Activated CD8-positive, alpha-beta T cell treated with anti-CD3 and anti-CD28 coated beads for 36 hours (primary cell): ENCODE data around the gene LAIR1. TPM values are rescaled to one million over a fixed set of nuclear protein-coding genes. Genes with fewer than 3 reads are reported as not detected.

Experiments used
- ATAC-seq: fragments of 200-7000 bp; cut with Tn5 transposase; one replicate; pipeline ENCODE4 v1.10.0; 2021; ENCODE audit warnings: mild to moderate bottlenecking, moderate library complexity
- CTCF ChIA-PET: fragments of 350-600 bp; sonication (Branson Sonifier 250); formaldehyde crosslinking; loops from one replicate; lab custom pipeline; 2021; ENCODE audit warnings: antibody characterized with exemption; lab: Charles Lee
- POLR2A ChIA-PET: fragments of 350-600 bp; sonication (Branson Sonifier 250); formaldehyde crosslinking; loops from one replicate; lab custom pipeline; 2021; ENCODE audit warnings: antibody characterized with exemption; lab: Charles Lee
- DNase-seq: peaks from one replicate; pipeline ENCODE4 v3.0.0-alpha.2; 2020
- H3K27ac Mint-ChIP-seq: one replicate; pipeline ENCODE4 v1.8.0; 2021; ENCODE audit warnings: mild to moderate bottlenecking, mixed read lengths
- H3K27me3 Mint-ChIP-seq: one replicate; pipeline ENCODE4 v1.8.0; 2021; ENCODE audit warnings: mixed read lengths
- H3K36me3 Mint-ChIP-seq: one replicate; pipeline ENCODE4 v1.8.0; 2021; ENCODE audit warnings: low read depth, mixed read lengths
- H3K4me1 Mint-ChIP-seq: one replicate; pipeline ENCODE4 v1.8.0; 2021; ENCODE audit warnings: low read depth, mixed read lengths
- H3K4me3 Mint-ChIP-seq: one replicate; pipeline ENCODE4 v1.8.0; 2021; ENCODE audit warnings: mild to moderate bottlenecking, moderate library complexity, mixed read lengths
- H3K9me3 Mint-ChIP-seq: one replicate; pipeline ENCODE4 v1.8.0; 2021; ENCODE audit warnings: mixed read lengths
- intact Hi-C: fragments of 100-400 bp; cut with micrococcal nuclease; formaldehyde crosslinking; loops from one replicate; pipeline ENCODE4 v1.10.0; 2022
- total RNA-seq, 2 experiments: library from RNA; stranded (reverse); gene quantifications; one replicate each; pipeline ENCODE4 v1.2.3, GENCODE V29; 2021
- TF ChIP-seq, protein P1 (sequence below): fragments of 200-600 bp; IDR thresholded peaks from one replicate; pipeline ENCODE4 v1.8.0; 2022; ENCODE audit warnings: antibody characterized with exemption, mild to moderate bottlenecking

Gene LAIR1
- total RNA-seq, 2 experiments from 2014 or later: 11.3 TPM

DNA sequence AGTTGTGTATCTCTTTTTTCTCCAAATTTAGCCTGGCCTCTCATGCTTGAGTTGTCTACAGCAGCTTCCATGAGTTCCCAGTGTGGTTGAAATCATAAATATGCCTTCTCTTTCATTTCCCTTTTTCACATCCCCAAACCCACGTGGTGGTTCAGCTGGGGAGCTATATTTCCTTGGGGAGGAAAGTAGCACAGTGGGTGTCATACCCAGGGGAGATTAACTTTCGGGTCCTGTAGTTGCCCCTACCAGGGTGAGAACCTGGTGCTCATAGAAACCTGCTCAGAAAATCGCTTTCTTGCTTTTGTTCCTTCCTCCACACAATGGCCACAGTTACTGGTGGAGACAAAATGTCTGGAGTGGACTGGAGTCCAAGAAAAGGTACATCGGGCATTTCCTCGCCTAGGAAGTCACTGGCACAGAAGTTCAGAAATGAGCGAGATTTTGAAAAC lies 18.8 kb downstream of the LAIR1 start:
- H3K36me3 Mint-ChIP-seq: no peaks in the 10 kb centered on the region
- intact Hi-C loops: no loop called here
- H3K4me1 Mint-ChIP-seq: no peaks in the 10 kb centered on the region
- H3K27me3 Mint-ChIP-seq: no peaks in the 10 kb centered on the region
- ChIA-PET POLR2A (no interaction called here), CTCF (interaction anchor here (1.6 kb wide), 1 partner anchor 45 kb away, joined by 7 read pairs; no protein-coding TSS in a partner anchor)
- TF ChIP-seq, protein P1, sequence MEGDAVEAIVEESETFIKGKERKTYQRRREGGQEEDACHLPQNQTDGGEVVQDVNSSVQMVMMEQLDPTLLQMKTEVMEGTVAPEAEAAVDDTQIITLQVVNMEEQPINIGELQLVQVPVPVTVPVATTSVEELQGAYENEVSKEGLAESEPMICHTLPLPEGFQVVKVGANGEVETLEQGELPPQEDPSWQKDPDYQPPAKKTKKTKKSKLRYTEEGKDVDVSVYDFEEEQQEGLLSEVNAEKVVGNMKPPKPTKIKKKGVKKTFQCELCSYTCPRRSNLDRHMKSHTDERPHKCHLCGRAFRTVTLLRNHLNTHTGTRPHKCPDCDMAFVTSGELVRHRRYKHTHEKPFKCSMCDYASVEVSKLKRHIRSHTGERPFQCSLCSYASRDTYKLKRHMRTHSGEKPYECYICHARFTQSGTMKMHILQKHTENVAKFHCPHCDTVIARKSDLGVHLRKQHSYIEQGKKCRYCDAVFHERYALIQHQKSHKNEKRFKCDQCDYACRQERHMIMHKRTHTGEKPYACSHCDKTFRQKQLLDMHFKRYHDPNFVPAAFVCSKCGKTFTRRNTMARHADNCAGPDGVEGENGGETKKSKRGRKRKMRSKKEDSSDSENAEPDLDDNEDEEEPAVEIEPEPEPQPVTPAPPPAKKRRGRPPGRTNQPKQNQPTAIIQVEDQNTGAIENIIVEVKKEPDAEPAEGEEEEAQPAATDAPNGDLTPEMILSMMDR: no peak
- H3K4me3 Mint-ChIP-seq: no peak overlapping the region
- DNase-seq (no peak), ATAC-seq (no peak)
- H3K9me3 Mint-ChIP-seq: no peaks in the 10 kb centered on the region
- H3K27ac Mint-ChIP-seq: no peak overlapping the region

DNA sequence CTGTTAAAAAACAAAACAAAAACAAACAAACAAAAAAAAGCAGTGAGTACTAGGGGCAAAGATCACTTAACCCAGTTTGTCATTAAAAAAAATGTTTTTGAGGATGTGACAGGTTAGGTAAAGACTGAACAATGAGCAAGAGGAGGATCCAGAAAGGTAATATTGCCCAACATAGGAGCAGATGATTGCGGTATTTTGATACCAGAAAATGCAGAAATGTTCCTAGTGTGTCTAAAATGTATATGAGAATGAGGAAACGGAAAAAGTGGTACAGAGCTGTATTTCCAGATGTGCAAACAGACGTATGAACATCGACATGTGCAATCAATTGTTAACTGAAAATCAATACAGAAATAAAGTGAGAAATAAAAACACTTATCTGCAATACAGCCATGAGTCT lies 20.9 kb downstream of the LAIR1 start:
- no peak for ATAC-seq
- intact Hi-C loops: no loop called here
- no peaks in the 10 kb centered on the region for H3K4me1 Mint-ChIP-seq
- ChIA-PET POLR2A (no interaction called here), CTCF (no interaction called here)
- DNase-seq: no peak
- TF ChIP-seq, protein P1: no peak
- H3K27me3 Mint-ChIP-seq: peaks cover 3% of the 10 kb centered on the region
- no peaks in the 10 kb centered on the region for H3K36me3 Mint-ChIP-seq
- H3K4me3 Mint-ChIP-seq: no peak overlapping the region
- H3K9me3 Mint-ChIP-seq: no peaks in the 10 kb centered on the region
- H3K27ac Mint-ChIP-seq: no peak overlapping the region

DNA sequence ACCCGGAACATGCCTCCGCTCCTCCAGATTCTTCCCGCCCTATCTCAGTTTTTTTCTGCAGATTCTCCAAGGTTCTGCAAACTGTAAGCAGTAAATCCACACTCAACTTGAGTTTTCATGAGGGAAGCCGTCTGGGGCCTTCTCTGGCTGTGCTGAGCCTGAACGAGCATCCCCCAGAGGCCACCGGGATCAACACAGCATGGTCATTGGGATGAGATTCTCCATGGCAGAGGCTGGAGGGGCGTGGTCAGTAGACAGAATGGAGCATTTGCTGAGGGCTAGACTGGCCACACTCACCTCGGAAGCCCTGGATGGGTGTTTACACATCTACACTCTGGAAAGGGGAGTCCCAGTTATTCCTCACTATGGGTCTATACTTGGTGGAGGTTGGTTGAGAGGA lies 23.4 kb downstream of the LAIR1 start:
- Mint-ChIP-seq H3K27me3 (peaks cover 4% of the 10 kb centered on the region), H3K36me3 (no peaks in the 10 kb centered on the region), H3K4me3 (no peak overlapping the region), H3K27ac (no peak overlapping the region), H3K4me1 (no peaks in the 10 kb centered on the region), H3K9me3 (no peaks in the 10 kb centered on the region)
- ATAC-seq: no peak
- no peak for DNase-seq
- ChIA-PET CTCF (interaction anchor here (0.8 to 2.6 kb wide), 3 partner anchors 14 to 49 kb away, joined by 3 to 9 read pairs (median 3); no protein-coding TSS in a partner anchor), POLR2A (no interaction called here)
- TF ChIP-seq, protein P1: no peak
- intact Hi-C loops: no loop called here

DNA sequence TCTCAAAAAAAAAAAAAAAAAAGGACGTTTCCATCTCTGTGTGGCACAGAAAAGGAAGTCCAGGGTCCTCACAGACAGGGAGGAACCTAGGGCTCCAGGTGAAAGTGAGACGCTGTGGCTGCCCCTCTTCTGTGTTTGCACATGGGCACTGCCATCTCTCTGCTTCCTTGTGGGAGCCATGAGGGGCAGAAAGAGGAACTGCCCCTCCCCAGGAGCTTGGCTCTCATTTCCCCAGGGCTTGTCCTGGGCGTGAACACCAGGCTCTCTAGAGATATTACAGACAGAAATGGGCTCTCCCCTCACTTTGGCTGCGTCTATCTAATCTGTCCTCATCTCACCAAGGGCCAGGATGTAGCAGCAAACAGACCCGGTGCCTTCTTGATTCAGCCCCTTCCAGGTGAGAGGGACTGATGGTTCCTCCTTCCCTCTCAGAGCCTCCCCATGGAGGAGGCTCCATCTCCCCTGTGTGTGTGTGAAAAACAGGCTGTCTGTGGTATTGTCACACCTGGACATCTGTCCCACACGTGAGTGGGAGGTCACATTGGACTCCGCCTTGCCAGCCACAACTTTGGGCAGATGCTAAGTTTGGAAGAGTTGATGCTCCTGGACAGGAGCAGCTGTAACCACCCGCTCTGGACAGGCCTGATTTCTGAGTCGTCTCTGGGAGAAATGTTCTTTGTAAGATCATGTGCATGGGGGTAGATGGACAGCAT lies 24.9 kb downstream of the LAIR1 start:
- H3K4me3 Mint-ChIP-seq: no peak overlapping the region
- CTCF ChIA-PET: interaction anchor here (1.2 to 2.6 kb wide), 2 partner anchors 15 to 50 kb away, joined by 3 to 9 read pairs; no protein-coding TSS in a partner anchor
- no peaks in the 10 kb centered on the region for H3K9me3 Mint-ChIP-seq
- TF ChIP-seq, protein P1: no peak
- no peak overlapping the region for H3K27ac Mint-ChIP-seq
- POLR2A ChIA-PET: no interaction called here
- H3K4me1 Mint-ChIP-seq: no peaks in the 10 kb centered on the region
- no peaks in the 10 kb centered on the region for H3K36me3 Mint-ChIP-seq
- DNase-seq (no peak), ATAC-seq (no peak)
- intact Hi-C loops: no loop called here
- H3K27me3 Mint-ChIP-seq: peaks cover 4% of the 10 kb centered on the region

DNA sequence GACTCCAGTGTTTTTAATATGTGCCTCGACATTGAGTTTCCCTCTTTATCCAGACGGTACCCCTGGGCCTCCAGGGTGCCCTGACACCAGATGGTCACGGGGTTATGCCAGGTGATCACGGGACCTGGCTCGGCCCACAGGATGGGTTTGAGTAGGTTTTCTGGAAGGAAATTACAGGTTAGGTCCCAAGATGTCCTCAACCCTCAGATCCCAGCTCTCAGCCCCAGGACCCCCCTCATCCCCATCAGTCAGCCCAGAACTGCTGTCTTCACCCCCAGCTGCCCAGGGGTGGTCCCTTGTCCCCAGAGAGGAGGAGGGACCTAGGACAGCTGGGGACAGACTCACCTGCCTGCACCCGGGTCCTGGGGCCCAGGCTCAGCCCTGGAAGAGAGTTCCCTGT lies 26.2 kb downstream of the LAIR1 start:
- intact Hi-C loops: no loop called here
- Mint-ChIP-seq H3K9me3 (no peaks in the 10 kb centered on the region), H3K36me3 (no peaks in the 10 kb centered on the region), H3K4me1 (no peaks in the 10 kb centered on the region), H3K4me3 (no peak overlapping the region), H3K27me3 (peaks cover 4% of the 10 kb centered on the region), H3K27ac (no peak overlapping the region)
- DNase-seq: no peak
- TF ChIP-seq, protein P1: no peak
- CTCF ChIA-PET: no interaction called here
- POLR2A ChIA-PET: no interaction called here
- no peak for ATAC-seq
